Ovary (tissue), 9 donors: Measurements from ENCODE around the gene SH3PXD2B. TPM values are rescaled to one million over a fixed set of nuclear protein-coding genes. Genes with fewer than 3 reads are reported as not detected.
"Not testable (repeated sequence)": the region's sequence is repeated elsewhere in the genome, so short reads cannot be mapped to it uniquely, and the experiment has no call there.

Experiments used
- DNase-seq, 5 donors: peaks; one replicate each; pipeline ENCODE4 v3.0.0-alpha.2; 2019 to 2020
- H3K27ac ChIP-seq, 2 donors: fragments of 200-600 bp; one replicate each; pipeline versions ENCODE4 v1.5.1 to v1.8.0; 2019 to 2022
- H3K27me3 ChIP-seq: fragments of 200-600 bp; one replicate; pipeline ENCODE4 v1.8.0; 2022
- H3K36me3 ChIP-seq: fragments of 200-600 bp; sonication (generic); one replicate; pipeline ENCODE4 v1.5.1; 2019
- H3K4me1 ChIP-seq: one replicate; pipeline ENCODE4 v1.8.1; 2013; ENCODE audit warnings: mild to moderate bottlenecking, moderate library complexity; ENCODE audit not compliant: insufficient read depth
- H3K4me3 ChIP-seq: fragments of 200-600 bp; sonication (generic); one replicate; pipeline ENCODE4 v1.5.1; 2017
- H3K9me3 ChIP-seq, 2 donors: fragments of 200-600 bp in 1 of 2; sonication (generic) in 1 of 2; one replicate each; pipeline versions ENCODE4 v1.5.1 to v1.8.1; 2013 to 2019; ENCODE audit warnings: mild to moderate bottlenecking in 1 of 2, moderate library complexity in 1 of 2
- EP300 ChIP-seq: sonication (generic); formaldehyde crosslinking; IDR thresholded peaks from one replicate; pipeline ENCODE4 v1.6.1; 2017; ENCODE audit warnings: antibody characterized with exemption
- POLR2A ChIP-seq: fragments of 450-650 bp; IDR thresholded peaks from one replicate; pipeline ENCODE4 v1.6.1; 2017; ENCODE audit warnings: antibody characterized with exemption, mild to moderate bottlenecking, moderate library complexity
- WGBS, 3 donors: extraction: QIAGEN DNeasy Blood & Tissue Kit in 1 of 3; methylation state at CpG; one replicate each; pipeline versions ENCODE4 v1.1.5 to v1.1.7; 2013 to 2017; 5-methylcytosine and 5-hydroxymethylcytosine counted together
- intact Hi-C, 4 donors: fragments of 100-400 bp; cut with DNase I; formaldehyde crosslinking; loops; one replicate each; pipeline versions ENCODE4 v1.11.0 to v1.15.1; 2022 to 2023
- polyA plus RNA-seq, 2 donors: library from polyadenylated mRNA; stranded (reverse); fragments of 200-250 nt in 1 of 2; fragments of 350-450 nt in 1 of 2; fragmentation: Illumina TruSeq in 1 of 2; extraction: RNeasy Lipid Tissue Mini Kit (QIAGEN cat#74804) in 1 of 2; gene quantifications; one replicate each; pipeline ENCODE4 v1.2.3, GENCODE V29; 2013 to 2014
- total RNA-seq, 7 donors: library from RNA; depleted of rRNA in 2 of 7; stranded (reverse); fragments of >200 nt in 2 of 7; fragmentation: NEBNext Ultra II Directional in 3 of 7; extraction: Animal tissue kit (Norgen Biotek cat#: 25700) in 3 of 7; gene quantifications; one replicate each; pipeline versions ENCODE4 v1.1.0 to v1.2.4, GENCODE V29; 2016 to 2023
- TF ChIP-seq, protein P1 (sequence below), 3 donors: fragments of 450-650 bp in 2 of 3; fragments of 200-600 bp in 1 of 3; IDR thresholded peaks; one replicate each; pipeline versions ENCODE4 v1.5.1 to v1.8.0; 2016 to 2022; ENCODE audit warnings: antibody characterized with exemption in 3 of 3, mild to moderate bottlenecking in 1 of 3
- donor health status: DM: no; HTN: no; CAD: no; lungs with moderate emphysema.
- donor health status: DM: no; HTN: no; CAD: no.
- donor health status: Bipolar disorder and iron deficiency.
- donor health status: DM: yes; HTN: yes; CAD: no.
- donor health status: DM: no; HTN: no; CAD: no.
- donor health status: DM: yes; HTN: yes; CAD: no.

SH3PXD2B gene
- total and polyA plus RNA-seq, 9 donors = 13.0 to 71.8 (median 49.9) TPM

DNA sequence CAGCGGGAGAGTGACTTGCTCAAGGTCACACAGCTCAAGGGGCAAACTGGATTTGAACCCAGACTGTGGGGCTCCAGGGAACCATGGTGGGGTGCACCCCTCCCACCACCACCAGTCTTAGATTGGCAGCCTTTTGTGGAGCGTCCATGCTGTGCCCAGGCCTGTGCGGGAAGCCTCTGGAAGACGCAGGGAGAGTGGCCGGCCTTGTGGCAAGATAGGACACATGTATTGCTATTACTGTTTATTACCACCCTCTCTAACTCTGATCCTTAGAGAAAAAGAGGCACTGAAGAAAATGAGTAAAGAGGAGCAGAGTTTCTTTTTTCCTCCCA lies 25.4 kb upstream of the SH3PXD2B start:
- H3K27ac ChIP-seq = no peak overlapping the region

DNA sequence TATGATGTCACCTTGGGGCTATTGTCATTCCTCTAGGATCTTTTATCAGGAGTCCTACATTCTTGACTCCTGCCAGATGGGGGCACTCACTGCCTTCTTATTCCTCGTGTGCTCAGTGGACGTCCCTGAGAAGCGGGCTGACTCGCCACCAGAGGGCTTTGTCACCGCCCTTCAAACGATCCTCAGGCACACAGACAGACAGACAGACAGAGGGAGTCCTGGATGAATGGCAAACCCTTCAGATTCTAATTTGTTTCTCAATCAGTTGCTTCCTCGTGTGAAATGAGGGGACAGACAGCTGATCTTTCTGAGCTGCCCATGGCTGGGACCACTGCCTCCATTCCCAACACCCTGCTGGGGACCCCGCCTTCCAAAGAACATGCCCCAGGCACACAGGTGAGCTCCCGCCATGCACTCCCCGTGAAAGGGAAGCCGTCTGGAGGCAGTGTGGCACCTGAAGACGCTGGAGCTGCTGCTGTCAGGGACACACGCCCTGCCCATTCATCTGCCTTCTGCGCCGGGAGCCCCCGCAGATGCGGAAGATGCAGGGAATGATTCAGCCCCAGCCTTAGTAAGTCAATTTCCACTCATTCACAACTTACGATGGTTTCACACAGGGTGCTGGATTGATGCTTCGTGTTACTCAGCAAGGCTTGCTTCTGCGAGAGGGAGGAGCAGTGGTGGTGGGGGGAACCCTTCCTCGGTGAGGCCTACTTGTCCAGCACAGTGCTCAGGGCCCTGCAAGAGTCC lies 24.9 kb upstream of the SH3PXD2B start:
- H3K4me3 ChIP-seq = no peak overlapping the region
- no peaks in the 10 kb centered on the region for H3K4me1 ChIP-seq
- no peaks in the 10 kb centered on the region for H3K36me3 ChIP-seq
- intact Hi-C loops = loop anchor here in 3 of 4 donors (1.0 to 10.0 kb wide), 4 partner anchors 163 to 456 kb away; partner anchors contain the start of gene NEURL1B (in 2 of the 3)
- TF ChIP-seq EP300 (no peak), POLR2A (peak; percentile 54)
- TF ChIP-seq, protein P1, sequence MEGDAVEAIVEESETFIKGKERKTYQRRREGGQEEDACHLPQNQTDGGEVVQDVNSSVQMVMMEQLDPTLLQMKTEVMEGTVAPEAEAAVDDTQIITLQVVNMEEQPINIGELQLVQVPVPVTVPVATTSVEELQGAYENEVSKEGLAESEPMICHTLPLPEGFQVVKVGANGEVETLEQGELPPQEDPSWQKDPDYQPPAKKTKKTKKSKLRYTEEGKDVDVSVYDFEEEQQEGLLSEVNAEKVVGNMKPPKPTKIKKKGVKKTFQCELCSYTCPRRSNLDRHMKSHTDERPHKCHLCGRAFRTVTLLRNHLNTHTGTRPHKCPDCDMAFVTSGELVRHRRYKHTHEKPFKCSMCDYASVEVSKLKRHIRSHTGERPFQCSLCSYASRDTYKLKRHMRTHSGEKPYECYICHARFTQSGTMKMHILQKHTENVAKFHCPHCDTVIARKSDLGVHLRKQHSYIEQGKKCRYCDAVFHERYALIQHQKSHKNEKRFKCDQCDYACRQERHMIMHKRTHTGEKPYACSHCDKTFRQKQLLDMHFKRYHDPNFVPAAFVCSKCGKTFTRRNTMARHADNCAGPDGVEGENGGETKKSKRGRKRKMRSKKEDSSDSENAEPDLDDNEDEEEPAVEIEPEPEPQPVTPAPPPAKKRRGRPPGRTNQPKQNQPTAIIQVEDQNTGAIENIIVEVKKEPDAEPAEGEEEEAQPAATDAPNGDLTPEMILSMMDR (IDR thresholded peaks at IDR 0.05) = peak; percentile 53 to 99 (median 98)
- no peaks in the 10 kb centered on the region for H3K27me3 ChIP-seq
- H3K9me3 ChIP-seq = no peaks in the 10 kb centered on the region
- H3K27ac ChIP-seq = no peak overlapping the region
- DNase-seq = peak; percentile 81 to 89 (median 86)
- 47 to 53% (median 50%) methylated on average over 21 of the region's 21 CpGs for WGBS, 3 donors

More for the DNA sequence above, 25.4 kb upstream of the SH3PXD2B start:
- intact Hi-C loops = loop anchor here (1.0 to 10.0 kb wide), 6 partner anchors 163 to 463 kb away; partner anchors contain the start of gene NEURL1B (in 3 of the 4)
- Histone ChIP-seq H3K36me3 (no peaks in the 10 kb centered on the region), H3K27me3 (no peaks in the 10 kb centered on the region), H3K4me1 (no peaks in the 10 kb centered on the region), H3K4me3 (no peak overlapping the region), H3K9me3 (no peaks in the 10 kb centered on the region)
- DNase-seq = no peak
- 84 to 89% (median 85%) methylated on average over 5 of the region's 5 CpGs for whole genome bisulfite sequencing, 3 donors
- no peak for TF ChIP-seq POLR2A
- TF ChIP-seq, protein P1 (IDR thresholded peaks at IDR 0.05) = no peak

DNA sequence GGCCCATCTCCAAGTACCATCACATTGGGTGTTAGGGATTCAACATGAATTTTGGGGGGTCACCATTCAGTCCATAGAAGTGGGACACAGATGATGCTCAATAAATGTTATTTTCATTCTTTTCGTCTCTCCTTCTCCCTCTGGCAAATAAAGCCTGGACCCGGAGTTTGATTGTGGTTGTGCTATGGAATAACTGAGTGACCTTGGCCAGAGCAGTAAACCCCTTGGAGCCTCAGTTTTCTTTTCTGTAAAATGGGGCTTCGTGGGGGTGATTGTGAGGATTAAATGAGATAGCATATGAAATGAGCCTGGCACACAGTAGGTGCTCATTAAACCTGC lies 24.3 kb upstream of the SH3PXD2B start:
- H3K4me3 ChIP-seq, DNase-seq, H3K4me1 ChIP-seq, H3K27ac ChIP-seq, H3K9me3 ChIP-seq, H3K27me3 ChIP-seq, H3K36me3 ChIP-seq: not testable (repeated sequence)
- intact Hi-C loops = loop anchor here in 3 of 4 donors (1.0 to 10.0 kb wide), 4 partner anchors 164 to 456 kb away; partner anchors contain the start of gene NEURL1B (in 2 of the 3)
- WGBS, 3 donors = 26 to 40% (median 32%) methylated on average over 3 of the region's 3 CpGs

DNA sequence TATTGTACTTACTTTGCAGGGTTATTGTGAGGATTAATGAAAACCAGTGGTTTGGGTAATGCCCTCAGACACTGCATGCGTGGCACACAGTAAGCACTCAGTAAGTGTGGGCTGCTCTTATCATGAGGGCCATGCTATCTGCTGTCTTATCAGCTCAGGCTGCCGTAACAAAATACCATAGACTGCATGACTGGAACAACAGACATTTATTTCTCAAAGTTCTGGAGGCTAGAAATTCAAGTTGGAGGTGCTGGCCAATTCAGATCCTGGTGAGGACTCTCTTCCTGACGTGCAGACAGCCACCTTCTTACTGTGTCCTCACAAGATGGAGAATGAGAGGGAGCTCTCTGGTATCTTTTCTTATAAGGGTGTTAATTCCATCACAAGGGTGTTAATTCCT lies 23.9 kb upstream of the SH3PXD2B start:
- Histone ChIP-seq H3K9me3 (no peaks in the 10 kb centered on the region), H3K4me1 (no peaks in the 10 kb centered on the region), H3K27ac (no peak overlapping the region), H3K27me3 (no peaks in the 10 kb centered on the region), H3K36me3 (no peaks in the 10 kb centered on the region), H3K4me3 (no peak overlapping the region)
- intact Hi-C loops = loop anchor here in 3 of 4 donors (5.0 to 10.0 kb wide), 3 partner anchors 164 to 457 kb away; partner anchors contain the start of gene NEURL1B (in 2 of the 3)
- 58 to 81% (median 69%) methylated on average over 3 of the region's 3 CpGs for WGBS, 3 donors
- DNase-seq = no peak
- TF ChIP-seq EP300 (no peak), POLR2A (no peak)
- TF ChIP-seq, protein P1 (IDR thresholded peaks at IDR 0.05) = no peak

DNA sequence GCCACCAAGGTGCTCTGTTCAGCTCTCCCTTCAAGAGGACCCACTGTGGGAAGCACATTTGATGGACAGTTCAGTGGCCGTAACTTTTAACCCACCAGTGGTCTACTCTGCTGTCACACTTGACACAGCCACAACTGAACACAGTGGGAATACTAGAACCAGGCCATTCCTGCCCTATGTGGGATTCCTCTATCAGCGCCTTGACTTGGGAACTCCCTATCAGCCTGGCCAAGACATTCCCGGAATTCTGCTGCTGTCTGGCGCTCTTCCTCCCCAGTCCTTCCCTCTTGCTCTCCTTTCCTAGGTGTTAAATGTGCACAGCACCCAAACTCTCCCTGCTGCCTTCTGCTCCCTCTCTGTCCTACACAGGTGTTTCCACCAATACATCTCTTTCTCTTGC lies 23.1 kb upstream of the SH3PXD2B start:
- WGBS, 3 donors = 34 to 46% (median 46%) methylated on average over 4 of the region's 4 CpGs
- no peak for DNase-seq
- TF ChIP-seq POLR2A = no peak
- no peak for TF ChIP-seq EP300
- TF ChIP-seq, protein P1 (IDR thresholded peaks at IDR 0.05) = no peak
- no peak overlapping the region for H3K27ac ChIP-seq
- no peaks in the 10 kb centered on the region for H3K36me3 ChIP-seq
- H3K4me3 ChIP-seq = no peak overlapping the region
- no peaks in the 10 kb centered on the region for H3K4me1 ChIP-seq
- H3K9me3 ChIP-seq = no peaks in the 10 kb centered on the region
- intact Hi-C loops = loop anchor here in 3 of 4 donors (5.0 to 10.0 kb wide), 3 partner anchors 165 to 457 kb away; partner anchors contain the start of gene NEURL1B (in 2 of the 3)
- no peaks in the 10 kb centered on the region for H3K27me3 ChIP-seq
